ENCODE data around the gene SENP2.
"Not testable (repeated sequence)": the region's sequence is repeated elsewhere in the genome, so short reads cannot be mapped to it uniquely, and the experiment has no call there.

SENP2 gene

DNA sequence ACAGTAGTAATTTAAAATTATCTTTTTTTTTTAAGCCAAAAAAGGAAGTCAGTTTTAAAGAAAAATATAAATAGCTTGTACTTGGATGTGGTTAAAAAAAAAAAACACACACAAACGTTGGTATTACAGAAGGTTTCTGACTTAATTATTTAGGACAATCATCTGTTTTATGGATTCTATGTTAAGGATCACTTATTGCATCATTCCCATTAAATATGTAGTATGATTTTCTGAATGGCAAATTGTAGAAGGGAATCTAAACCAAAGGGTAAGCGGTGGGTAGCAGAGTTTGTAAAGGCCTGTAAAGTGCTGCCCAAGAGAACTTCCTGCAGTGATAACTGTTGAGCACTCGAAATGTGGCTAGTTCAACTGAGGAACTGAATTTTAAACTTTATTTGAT, 8.0 kb downstream of the SENP2 start:
- DNase-seq, result no peak

GRCh38 chr3:185595526-185595925, 9.4 kb downstream of the SENP2 start:
- DNase-seq, result no peak

DNA sequence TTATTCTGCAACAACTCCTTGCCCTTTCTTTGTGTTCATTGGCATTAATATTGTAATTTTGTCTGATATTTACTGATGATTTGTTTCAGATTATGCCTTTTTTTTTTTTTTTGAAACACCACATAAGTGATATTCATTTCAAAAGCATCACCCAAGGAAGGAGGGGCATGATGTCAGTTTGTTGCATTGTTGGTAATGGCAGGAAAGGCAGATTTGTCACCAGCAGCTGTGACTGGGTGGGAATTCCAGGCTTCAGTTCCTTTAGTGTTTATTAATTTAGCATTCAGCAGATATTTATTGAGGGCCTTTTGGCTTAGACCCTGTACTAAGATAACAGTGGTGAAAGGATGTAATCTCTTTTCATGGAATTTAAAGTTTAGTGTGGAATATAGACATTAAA, 19.5 kb downstream of the SENP2 start:
- DNase-seq, result no peak

- no peak for DNase-seq
These were observed 20.1 kb downstream of the SENP2 start for GRCh38 chr3:185606196-185606595.

- DNase-seq, result no peak
These were observed 26.9 kb downstream of the SENP2 start for GRCh38 chr3:185613016-185613415.

GRCh38 chr3:185623939-185624665, 38.0 kb downstream of the SENP2 start:
- no peak for DNase-seq

DNA sequence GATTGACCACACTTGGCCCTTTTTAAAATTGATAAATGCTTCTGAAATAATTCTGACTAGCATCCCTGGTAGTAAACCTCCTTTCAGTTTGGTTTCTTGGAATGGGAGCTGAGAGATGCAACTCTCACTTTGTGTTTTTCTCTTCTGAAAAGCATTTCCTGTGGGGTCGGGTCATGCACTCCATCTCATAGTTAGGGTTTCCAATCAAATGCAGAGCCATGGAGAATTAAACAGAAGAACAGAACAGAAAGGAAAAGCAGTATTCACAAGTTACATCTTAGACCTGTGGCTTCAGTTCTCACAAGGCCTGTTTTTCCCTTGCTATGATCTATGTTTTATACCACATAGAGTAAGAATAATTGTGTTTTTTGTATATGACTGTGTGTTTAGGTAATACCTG, 39.7 kb downstream of the SENP2 start:
- DNase-seq, result no peak

DNA sequence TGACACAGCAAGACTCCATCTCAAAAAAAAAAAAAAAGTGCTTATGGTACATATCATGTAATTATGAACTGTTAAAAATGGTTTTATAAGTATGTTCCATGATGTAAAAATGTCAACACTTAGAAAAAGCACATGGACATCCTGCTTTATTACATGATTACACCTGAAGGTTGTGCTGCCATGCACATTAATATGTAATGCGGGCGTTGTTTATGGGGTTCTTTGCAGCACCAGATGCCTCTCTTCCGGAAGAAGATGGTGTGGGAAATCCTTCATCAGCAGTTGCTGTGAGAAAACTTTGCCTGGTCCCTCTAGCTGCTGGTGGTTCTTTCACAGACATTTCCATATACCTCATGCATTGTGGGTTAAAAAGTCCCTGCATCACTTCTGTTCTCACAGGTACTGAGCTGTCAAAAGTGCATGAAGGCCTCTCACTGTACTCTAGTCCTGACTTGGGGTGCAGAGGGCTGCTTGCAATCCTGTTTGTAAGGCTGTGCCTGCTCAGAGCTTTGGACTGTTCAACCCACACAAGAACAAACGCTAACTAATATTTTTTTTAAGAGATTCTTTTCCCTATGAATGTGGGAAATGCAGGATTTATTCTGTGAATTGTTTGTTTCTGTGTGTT, 43.6 kb downstream of the SENP2 start:
- no peak for DNase-seq

- no peak for DNase-seq
These were observed 44.1 kb downstream of the SENP2 start for GRCh38 chr3:185630182-185630622.

GRCh38 chr3:185631108-185631507, 45.0 kb downstream of the SENP2 start:
- DNase-seq, result no peak

DNA sequence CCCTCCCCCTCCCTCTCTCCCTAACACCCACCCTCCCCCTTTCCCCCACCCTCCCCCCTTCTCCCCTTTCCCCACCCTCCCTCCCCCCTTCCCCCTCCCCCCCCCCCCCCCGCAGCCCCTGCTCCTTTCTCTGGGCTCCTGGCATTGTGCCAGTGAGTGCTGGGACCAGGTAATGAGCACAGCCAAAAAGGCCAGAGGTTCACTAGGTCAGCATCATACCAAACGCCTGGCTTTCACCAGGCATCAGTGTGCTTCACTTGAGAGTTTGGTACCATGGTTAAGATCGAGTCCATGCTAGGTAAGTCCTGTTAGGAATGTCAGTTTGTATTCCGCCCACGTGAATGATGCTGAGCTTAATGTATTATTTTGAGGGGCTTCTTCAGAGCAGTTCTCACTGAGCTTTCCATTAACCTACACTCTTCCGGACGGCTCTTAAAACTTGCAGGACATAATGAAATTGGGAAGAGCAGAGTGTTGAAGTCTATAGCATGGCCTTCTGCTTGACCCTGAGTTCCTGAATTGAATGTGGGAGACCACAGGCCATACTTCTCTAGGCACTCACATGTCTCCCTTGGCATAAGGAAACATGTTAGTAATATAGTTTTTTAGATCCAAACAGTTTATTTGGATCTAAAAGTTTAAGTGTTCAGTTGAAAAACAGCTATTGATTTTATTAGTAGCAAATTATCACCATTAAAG, 45.6 kb downstream of the SENP2 start:
- no peak for DNase-seq

GRCh38 chr3:185632996-185633395, 46.9 kb downstream of the SENP2 start:
- DNase-seq, result no peak

GRCh38 chr3:185637388-185637787, 51.3 kb downstream of the SENP2 start:
- no peak for DNase-seq

- DNase-seq, result not testable (repeated sequence)
These were observed 52.6 kb downstream of the SENP2 start for GRCh38 chr3:185638651-185639050.

GRCh38 chr3:185639632-185640206, 53.6 kb downstream of the SENP2 start:
- DNase-seq, result no peak

GRCh38 chr3:185640308-185640707, 54.2 kb downstream of the SENP2 start:
- no peak for DNase-seq

- DNase-seq, result not testable (repeated sequence)
These were observed 59.1 kb downstream of the SENP2 start for GRCh38 chr3:185645191-185645590.

- DNase-seq, result no peak
These were observed 59.7 kb downstream of the SENP2 start for GRCh38 chr3:185645596-185646381.

DNA sequence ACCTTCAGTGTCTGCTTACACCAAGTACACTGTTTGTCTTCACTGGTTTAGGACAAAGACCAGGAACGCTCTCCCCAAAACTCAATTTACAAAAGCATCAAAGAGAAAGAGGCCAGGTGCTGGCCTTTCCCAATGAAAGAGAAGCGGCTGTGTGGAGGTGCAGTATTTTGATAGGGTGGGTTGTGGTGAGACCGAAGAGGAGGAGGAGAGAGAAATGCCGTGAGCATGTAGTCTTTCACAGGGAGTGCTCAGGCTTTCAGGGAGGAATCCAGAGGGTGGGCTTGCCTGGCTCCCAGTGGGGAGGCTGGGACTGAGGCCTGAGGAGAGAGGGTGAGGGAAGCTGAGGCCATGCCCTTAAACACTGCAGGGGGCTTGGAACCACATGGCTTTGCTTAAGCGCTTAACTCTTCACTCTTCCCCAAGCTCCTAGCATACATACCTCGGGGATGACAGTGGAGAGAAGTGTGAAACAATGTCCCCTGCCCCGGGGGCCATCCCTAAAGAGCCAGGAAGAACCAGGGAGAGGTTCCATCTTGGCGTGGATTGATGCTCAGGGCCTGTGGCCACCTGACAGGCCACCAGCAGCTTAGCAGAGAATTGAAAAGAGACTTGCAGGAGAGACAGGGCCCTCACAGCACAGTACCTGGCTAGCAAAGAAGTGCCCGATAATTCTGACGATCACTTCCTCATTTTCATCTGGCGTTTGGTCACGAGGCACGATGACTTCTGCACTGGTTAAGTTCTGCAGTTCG, 60.5 kb downstream of the SENP2 start:
- DNase-seq, result peak; percentile 33

DNA sequence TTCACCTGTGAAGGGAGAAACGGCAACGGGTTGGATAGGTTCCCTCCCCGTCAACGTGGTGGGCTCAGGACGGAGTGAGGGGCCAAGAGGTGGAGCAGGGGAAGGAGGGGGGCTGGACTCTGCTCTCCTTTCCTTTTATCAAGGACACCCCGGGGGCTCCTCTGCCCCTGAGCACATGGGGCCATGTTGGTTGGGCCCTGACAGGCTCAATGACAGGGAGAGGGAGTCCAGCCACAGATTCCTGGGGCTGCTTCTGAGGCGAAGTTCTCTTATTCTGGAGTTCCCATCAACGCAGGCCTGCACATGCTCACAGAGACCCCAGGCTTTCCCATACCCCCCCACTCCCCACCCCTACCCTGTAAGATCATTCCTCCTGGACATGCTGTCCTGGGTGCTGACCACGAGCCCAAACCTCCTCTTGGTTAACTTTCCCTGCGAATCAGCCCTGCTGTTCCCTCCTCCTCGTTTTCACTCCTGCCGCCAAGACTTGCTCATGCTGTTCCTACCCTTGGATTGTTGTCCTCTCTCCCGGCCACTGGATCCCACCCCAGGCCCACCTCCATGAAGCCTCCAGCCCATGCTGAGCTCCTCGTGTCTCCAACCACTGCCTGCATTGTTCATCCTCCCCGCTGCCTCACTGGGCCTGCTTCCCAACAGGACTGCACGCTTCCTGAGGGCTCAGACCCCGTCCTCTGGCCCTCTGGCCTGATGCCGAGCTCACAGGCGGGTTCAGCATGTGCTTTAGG, 61.2 kb downstream of the SENP2 start:
- no peak for DNase-seq

- no peak for DNase-seq
These were observed 61.8 kb downstream of the SENP2 start for GRCh38 chr3:185647880-185648210.

DNA sequence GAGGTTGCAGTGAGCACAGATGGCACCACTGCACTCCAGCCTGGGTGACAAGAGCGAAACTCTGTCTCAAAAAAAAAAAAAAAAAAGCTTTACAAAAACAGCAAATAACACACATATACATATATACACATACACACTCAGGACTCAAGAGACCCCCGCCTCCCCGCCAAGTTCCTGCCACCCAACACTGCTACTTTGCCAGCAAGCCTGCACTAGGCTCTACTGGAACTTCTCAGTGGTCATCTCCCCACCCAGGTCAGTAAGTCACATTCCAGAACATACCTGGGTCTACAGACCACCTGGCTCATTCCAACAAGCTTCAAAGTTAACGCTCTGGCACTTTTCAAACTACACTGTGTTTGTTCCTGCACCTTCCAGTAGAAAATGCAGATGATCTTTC, 62.3 kb downstream of the SENP2 start:
- no peak for DNase-seq
